Gastrocnemius medialis (tissue), 4 donors: ENCODE data around the gene TRAF3IP3. TPM values are rescaled to one million over a fixed set of nuclear protein-coding genes. Genes with fewer than 3 reads are reported as not detected.

Source experiments
- ATAC-seq, 2 donors: fragments of 150-250 bp; one replicate each; pipeline ENCODE4 v1.9.1; 2016
- DNase-seq, 2 donors: peaks; one replicate each; pipeline ENCODE4 v3.0.0-alpha.2; 2019
- H3K27ac ChIP-seq, 4 donors: fragments of 200-600 bp; sonication (generic); 1 replicate in 1 of 4; 2 replicates in 3 of 4; pipeline ENCODE4 v1.5.1; 2016 to 2018; ENCODE audit warnings: mild to moderate bottlenecking in 2 of 4, moderate library complexity in 1 of 4
- H3K27me3 ChIP-seq, 3 donors: fragments of 200-600 bp; sonication (generic) in 2 of 3; 1 replicate in 1 of 3; 2 replicates in 2 of 3; pipeline versions ENCODE4 v1.5.1 to v1.6.0; 2016 to 2019; ENCODE audit warnings: mild to moderate bottlenecking in 1 of 3, moderate library complexity in 1 of 3
- H3K36me3 ChIP-seq, 2 donors: fragments of 200-600 bp; sonication (generic) in 1 of 2; one replicate each; pipeline ENCODE4 v1.5.1; 2017 to 2018
- H3K4me1 ChIP-seq, 2 donors: fragments of 200-600 bp; sonication (generic) in 1 of 2; one replicate each; pipeline ENCODE4 v1.5.1; 2016 to 2017; ENCODE audit warnings: mild to moderate bottlenecking in 2 of 2
- H3K4me3 ChIP-seq, 4 donors: fragments of 200-600 bp; sonication (generic) in 3 of 4; 1 replicate in 1 of 4; 2 replicates in 3 of 4; pipeline ENCODE4 v1.5.1; 2016 to 2019; ENCODE audit warnings: mild to moderate bottlenecking in 2 of 4
- H3K9me3 ChIP-seq, 3 donors: fragments of 200-600 bp; sonication (generic) in 2 of 3; 1 replicate in 1 of 3; 2 replicates in 2 of 3; pipeline ENCODE4 v1.5.1; 2016 to 2019
- CTCF ChIP-seq, 5 experiments: fragments of 450-650 bp in 3 of 5; fragments of 200-600 bp in 2 of 5; sonication (generic) in 2 of 5; IDR thresholded peaks in 4 of 5; conservative IDR thresholded peaks in 1 of 5; 1 replicate in 4 of 5; 2 replicates in 1 of 5; pipeline ENCODE4 v1.5.1; 2016 to 2019; ENCODE audit warnings: antibody characterized with exemption in 5 of 5, mild to moderate bottlenecking in 3 of 5, moderate library complexity in 3 of 5
- POLR2A ChIP-seq, 2 donors: fragments of 450-650 bp; IDR thresholded peaks; one replicate each; pipeline ENCODE4 v1.6.1; 2017; ENCODE audit warnings: antibody characterized with exemption in 2 of 2, mild to moderate bottlenecking in 2 of 2, moderate library complexity in 2 of 2
- in situ Hi-C, 4 donors: fragments of 200-750 bp; cut with MboI; loops; one replicate each; pipeline versions ENCODE4 v1.15.0 to v1.8.0; 2017; ENCODE audit warnings: low sequenced_read_pairs in 4 of 4
- intact Hi-C: fragments of 100-400 bp; cut with DNase I; formaldehyde crosslinking; loops from one replicate; pipeline ENCODE4 v1.15.1; 2023; ENCODE audit warnings: low total_unique reads
- total RNA-seq, 4 donors: library from RNA; depleted of rRNA; stranded (reverse); fragments of >200 nt; gene quantifications; one replicate each; pipeline versions ENCODE4 v1.1.0 to v1.2.3, GENCODE V29; 2016

Gene TRAF3IP3
- total RNA-seq, 4 donors from 2014 or later = 0.16 to 1.5 (median 0.35) TPM; not detected in 1

- in situ Hi-C loops = no loop called here
- TF ChIP-seq CTCF (IDR thresholded peaks at IDR 0.05 in 4 of 5, conservative IDR thresholded peaks at IDR 0.05 in 1 of 5) = no peak
- TF ChIP-seq POLR2A (IDR thresholded peaks at IDR 0.05) = no peak
- DNase-seq (no peak), ATAC-seq (no peak)
- peaks cover 10 to 11% (median 11%) of the 10 kb centered on the region in 3 donors for H3K27me3 ChIP-seq
- peaks cover 0 to 11% of the 10 kb centered on the region in 2 donors for H3K4me1 ChIP-seq
- H3K4me3 ChIP-seq = no peak overlapping the region
- no peaks in the 10 kb centered on the region for H3K36me3 ChIP-seq
- H3K9me3 ChIP-seq = no peaks in the 10 kb centered on the region
- H3K27ac ChIP-seq = no peak overlapping the region
- intact Hi-C loops = no loop called here
Measured at GRCh38 chr1:209803568-209803967, 47.7 kb downstream of the TRAF3IP3 start.

DNA sequence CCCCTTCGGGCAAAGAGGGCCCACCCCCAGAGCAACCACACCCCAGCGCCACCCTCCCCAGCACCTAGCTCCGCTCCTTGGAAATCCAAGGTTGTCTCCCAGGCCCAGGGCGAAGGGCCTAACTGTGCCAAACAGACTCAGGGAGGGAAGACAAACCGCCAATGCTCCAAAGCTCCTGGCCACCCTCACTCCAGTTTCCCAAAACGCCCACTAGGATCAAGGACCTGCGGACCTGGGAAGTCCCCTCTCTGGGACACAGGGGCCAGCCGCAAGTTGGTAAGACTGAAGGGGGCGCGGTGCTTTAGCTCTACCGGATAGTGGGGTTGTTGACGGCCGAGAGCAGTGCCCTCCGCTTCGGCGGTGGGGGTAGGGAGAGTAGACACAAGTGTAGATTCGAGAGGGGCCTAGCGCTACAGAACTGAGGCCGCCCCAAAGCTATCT lies 49.5 kb downstream of the TRAF3IP3 start:
- H3K9me3 ChIP-seq = no peaks in the 10 kb centered on the region
- ATAC-seq (no peak), DNase-seq (no peak)
- no peak overlapping the region for H3K4me3 ChIP-seq
- TF ChIP-seq CTCF (IDR thresholded peaks at IDR 0.05 in 4 of 5, conservative IDR thresholded peaks at IDR 0.05 in 1 of 5) (no peak), POLR2A (IDR thresholded peaks at IDR 0.05) (no peak)
- peaks cover 10 to 11% (median 11%) of the 10 kb centered on the region in 3 donors for H3K27me3 ChIP-seq
- intact Hi-C loops (no loop called here), in situ Hi-C loops (no loop called here)
- H3K36me3 ChIP-seq = no peaks in the 10 kb centered on the region
- H3K4me1 ChIP-seq = peaks cover 0 to 11% of the 10 kb centered on the region in 2 donors
- no peak overlapping the region for H3K27ac ChIP-seq

DNA sequence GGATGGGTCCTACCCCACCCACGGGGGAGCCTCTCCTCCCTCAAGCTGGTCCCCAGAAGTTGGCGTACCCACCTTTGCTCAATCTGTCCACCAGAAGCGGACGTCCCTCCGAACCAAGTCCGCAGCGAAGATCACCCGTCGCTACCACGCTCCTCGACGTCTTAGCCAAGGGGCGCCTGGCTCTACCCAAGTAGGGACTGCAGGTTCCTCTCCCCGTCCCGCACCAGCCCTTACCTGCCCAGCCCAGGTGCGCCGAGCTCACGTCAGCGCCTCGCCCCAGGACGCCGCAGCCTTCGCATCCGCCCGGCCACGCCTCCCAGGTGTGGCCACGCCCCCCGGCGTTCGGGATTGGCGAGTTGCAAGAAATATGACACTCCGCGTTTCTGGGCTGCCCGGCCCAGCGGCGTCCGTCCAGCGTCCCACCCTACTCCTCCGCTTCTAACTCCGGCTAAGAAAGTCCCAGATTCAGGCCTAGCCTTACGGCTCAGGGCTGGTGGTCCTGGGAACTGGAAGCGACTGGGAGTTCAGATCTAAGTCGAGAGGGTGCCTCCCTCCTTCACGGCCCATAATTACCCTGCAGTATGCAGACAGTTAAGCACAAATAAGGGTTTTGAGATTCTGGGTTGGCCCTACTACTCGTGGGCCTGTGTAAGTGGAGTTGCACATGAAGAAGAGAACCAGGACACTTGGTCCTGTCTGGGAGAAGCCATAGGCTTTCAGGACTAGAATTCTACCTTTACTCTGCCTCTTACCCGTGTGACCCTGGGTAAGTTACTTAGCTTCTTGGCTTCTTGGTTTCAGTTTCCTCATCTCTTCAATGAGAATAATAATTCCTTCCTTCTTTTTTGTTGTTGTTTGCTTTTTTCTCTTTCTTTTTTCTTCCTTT lies 50.3 kb downstream of the TRAF3IP3 start, which contains the start of gene IRF6:
Gene IRF6, minus strand, starts transcription at position 268 of the 886 bp plus-strand sequence. CDS start 4,729 bp downstream, outside the sequence.
- DNase-seq = peak in 1 of 2 donors; percentile 39
- in situ Hi-C loops = no loop called here
- no peak for TF ChIP-seq CTCF (IDR thresholded peaks at IDR 0.05 in 4 of 5, conservative IDR thresholded peaks at IDR 0.05 in 1 of 5)
- no peak for TF ChIP-seq POLR2A (IDR thresholded peaks at IDR 0.05)
- Histone ChIP-seq H3K36me3 (no peaks in the 10 kb centered on the region), H3K27me3 (peaks cover 10 to 11% (median 11%) of the 10 kb centered on the region in 3 donors), H3K4me3 (peak within 1 kb of the TSS; percentile 13 to 56 (median 26)), H3K27ac (no peak within 1 kb of the TSS), H3K9me3 (no peaks in the 10 kb centered on the region), H3K4me1 (peaks cover 0 to 10% of the 10 kb centered on the region in 2 donors)
- peak in 1 of 2 donors; percentile 39 for ATAC-seq
- intact Hi-C loops = no loop called here

DNA sequence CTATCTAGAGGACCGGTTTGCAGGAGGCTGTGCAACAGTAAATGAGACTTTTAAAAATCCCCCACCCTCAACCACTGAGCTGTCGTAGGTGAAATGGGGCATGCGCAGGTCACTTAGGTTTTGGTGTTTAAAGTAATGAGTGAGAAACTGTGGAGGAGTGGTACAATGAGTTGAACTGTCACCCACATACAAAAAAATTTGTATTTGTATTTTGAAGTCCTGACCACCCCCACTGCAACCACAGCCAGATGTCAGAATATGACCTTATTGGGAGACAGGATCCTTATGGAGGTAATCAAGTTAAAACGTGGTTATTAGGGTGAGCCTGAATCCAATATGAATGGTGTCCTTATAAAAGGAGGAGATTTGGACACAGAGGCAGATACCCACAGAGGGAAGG lies 51.7 kb downstream of the TRAF3IP3 start:
- intact Hi-C loops (no loop called here), in situ Hi-C loops (no loop called here)
- ATAC-seq (no peak), DNase-seq (no peak)
- H3K9me3 ChIP-seq = no peaks in the 10 kb centered on the region
- TF ChIP-seq CTCF (IDR thresholded peaks at IDR 0.05 in 4 of 5, conservative IDR thresholded peaks at IDR 0.05 in 1 of 5) (no peak), POLR2A (IDR thresholded peaks at IDR 0.05) (no peak)
- no peak overlapping the region for H3K4me3 ChIP-seq
- H3K36me3 ChIP-seq = no peaks in the 10 kb centered on the region
- H3K27me3 ChIP-seq = peaks cover 10 to 11% (median 11%) of the 10 kb centered on the region in 3 donors
- no peaks in the 10 kb centered on the region for H3K4me1 ChIP-seq
- H3K27ac ChIP-seq = no peak overlapping the region
